ENCODE results near the gene RIPOR2.
"Not testable (repeated sequence)": the region's sequence is repeated elsewhere in the genome, so short reads cannot be mapped to it uniquely, and the experiment has no call there.

RIPOR2 gene

GRCh38 chr6:24903681-24904080 lies 32.1 kb downstream of the RIPOR2 start:
- DNase-seq (ENCODE audit: low read depth, low spot score), result no peak

- DNase-seq (ENCODE audit: low read depth, low spot score), result no peak
Measured at GRCh38 chr6:24902782-24903181, 33.0 kb downstream of the RIPOR2 start.

- DNase-seq (ENCODE audit: low read depth, low spot score), result no peak
Measured at GRCh38 chr6:24901698-24902328, 33.9 kb downstream of the RIPOR2 start.

GRCh38 chr6:24900917-24901697 lies 34.7 kb downstream of the RIPOR2 start:
- no peak for DNase-seq (ENCODE audit: low read depth, low spot score)

GRCh38 chr6:24899997-24900325 lies 35.8 kb downstream of the RIPOR2 start:
- DNase-seq (ENCODE audit: low read depth, low spot score), result no peak

- no peak for DNase-seq (ENCODE audit: low read depth, low spot score)
Measured at GRCh38 chr6:24899136-24899996, 36.4 kb downstream of the RIPOR2 start.

- no peak for DNase-seq (ENCODE audit: low read depth, low spot score)
Measured at GRCh38 chr6:24898676-24899075, 37.1 kb downstream of the RIPOR2 start.

GRCh38 chr6:24897186-24897585 lies 38.6 kb downstream of the RIPOR2 start:
- no peak for DNase-seq (ENCODE audit: low read depth, low spot score)

- DNase-seq (ENCODE audit: low read depth, low spot score), result no peak
Measured at GRCh38 chr6:24893342-24893850, 42.4 kb downstream of the RIPOR2 start.

GRCh38 chr6:24891004-24891403 lies 44.8 kb downstream of the RIPOR2 start:
- no peak for DNase-seq (ENCODE audit: low read depth, low spot score)

- no peak for DNase-seq (ENCODE audit: low read depth, low spot score)
Measured at GRCh38 chr6:24890471-24890870, 45.3 kb downstream of the RIPOR2 start.

- no peak for DNase-seq (ENCODE audit: low read depth, low spot score)
Measured at GRCh38 chr6:24888715-24889370, 46.9 kb downstream of the RIPOR2 start.

- no peak for DNase-seq (ENCODE audit: low read depth, low spot score)
Measured at GRCh38 chr6:24887545-24888140, 48.1 kb downstream of the RIPOR2 start.

GRCh38 chr6:24883618-24884017 lies 52.1 kb downstream of the RIPOR2 start:
- peak; percentile 21 for DNase-seq (ENCODE audit: low read depth, low spot score)

- DNase-seq (ENCODE audit: low read depth, low spot score), result no peak
Measured at GRCh38 chr6:24882835-24883555, 52.8 kb downstream of the RIPOR2 start.

- no peak for DNase-seq (ENCODE audit: low read depth, low spot score)
Measured at GRCh38 chr6:24882295-24882694, 53.5 kb downstream of the RIPOR2 start.

GRCh38 chr6:24881376-24881775 lies 54.4 kb downstream of the RIPOR2 start:
- DNase-seq (ENCODE audit: low read depth, low spot score), result no peak

GRCh38 chr6:24880451-24880850 lies 55.3 kb downstream of the RIPOR2 start:
- no peak for DNase-seq (ENCODE audit: low read depth, low spot score)

GRCh38 chr6:24879351-24879750 lies 56.4 kb downstream of the RIPOR2 start:
- DNase-seq (ENCODE audit: low read depth, low spot score), result no peak

GRCh38 chr6:24877747-24878146 lies 58.0 kb downstream of the RIPOR2 start:
- DNase-seq (ENCODE audit: low read depth, low spot score), result not testable (repeated sequence)
